MCF 10A (cell line): Measurements from ENCODE around the gene PDLIM4. TPM values are rescaled to one million over a fixed set of nuclear protein-coding genes. Genes with fewer than 3 reads are reported as not detected.

Experiments used
- BruUV-seq: library from RNA; stranded (reverse); fragments of 400-500 nt; replicated peaks from 2 replicates; lab custom pipeline; 2021; lab: Mats Ljungman, UMichigan
- CTCF ChIA-PET: fragments of 300-600 bp; sonication (Branson Sonifier 250); formaldehyde crosslinking; extraction: SDS; loops from one replicate; lab custom pipeline; 2021; ENCODE audit warnings: antibody characterized with exemption, inconsistent platforms; lab: Yijun Ruan, JAX
- POLR2A ChIA-PET: fragments of 300-600, 350-650 bp; sonication (Branson Sonifier 250); formaldehyde crosslinking; extraction: SDS; loops from one replicate; lab custom pipeline; 2020; ENCODE audit warnings: antibody characterized with exemption, inconsistent platforms; lab: Yijun Ruan, JAX
- DNase-seq: peaks from one replicate; pipeline ENCODE4 v3.0.0-alpha.2; 2018; ENCODE audit not compliant: unreplicated experiment
- H3K27ac Mint-ChIP-seq: one replicate; pipeline ENCODE4 v1.8.0; 2022; ENCODE audit warnings: mild to moderate bottlenecking, low read depth, mixed read lengths; ENCODE audit not compliant: unreplicated experiment
- H3K27me3 Mint-ChIP-seq: one replicate; pipeline ENCODE4 v1.8.0; 2022; ENCODE audit warnings: mixed read lengths; ENCODE audit not compliant: insufficient read depth, unreplicated experiment
- H3K36me3 Mint-ChIP-seq: one replicate; pipeline ENCODE4 v1.8.0; 2022; ENCODE audit warnings: mild to moderate bottlenecking, moderate library complexity, mixed read lengths; ENCODE audit not compliant: insufficient read depth, unreplicated experiment
- H3K4me1 Mint-ChIP-seq: one replicate; pipeline ENCODE4 v1.8.0; 2022; ENCODE audit warnings: mixed read lengths; ENCODE audit not compliant: insufficient read depth, unreplicated experiment
- H3K4me3 Mint-ChIP-seq: one replicate; pipeline ENCODE4 v1.8.0; 2022; ENCODE audit warnings: mild to moderate bottlenecking, moderate library complexity, mixed read lengths; ENCODE audit not compliant: unreplicated experiment
- H3K9me3 Mint-ChIP-seq: one replicate; pipeline ENCODE4 v1.8.0; 2022; ENCODE audit warnings: mixed read lengths; ENCODE audit not compliant: unreplicated experiment
- CTCF ChIP-seq: fragments of 200-600 bp; IDR thresholded peaks from one replicate; pipeline ENCODE4 v1.8.0; 2022; ENCODE audit warnings: antibody characterized with exemption, mild to moderate bottlenecking; ENCODE audit not compliant: unreplicated experiment
- intact Hi-C: fragments of 100-400 bp; cut with micrococcal nuclease; formaldehyde crosslinking; loops from 2 replicates; pipeline ENCODE4 v1.14.1; 2022
- total RNA-seq: library from RNA; stranded (reverse); gene quantifications from 2 replicates; pipeline ENCODE4 v1.2.3, GENCODE V29; 2022

Gene PDLIM4
- total RNA-seq, 1 experiment from 2014 or later = 101 TPM

GRCh38 chr5:132301344-132302271 is 44.1 kb downstream of the PDLIM4 start:
- no peak for TF ChIP-seq CTCF
- Mint-ChIP-seq H3K36me3 (peaks cover 18% of the 10 kb centered on the region), H3K27me3 (no peaks in the 10 kb centered on the region), H3K27ac (no peak overlapping the region), H3K4me3 (no peak overlapping the region), H3K4me1 (peaks cover 57% of the 10 kb centered on the region), H3K9me3 (peaks cover 10% of the 10 kb centered on the region)
- CTCF ChIA-PET = interaction anchor here (0.6 to 3.6 kb wide), 3 partner anchors 9 to 144 kb away, joined by 3 to 25 read pairs (median 23); partner anchors contain the start of gene SLC22A4
- no peak for DNase-seq
- no TSS peak for BruUV-seq
- POLR2A ChIA-PET = interaction anchor here (0.7 to 3.3 kb wide), 4 partner anchors 8 to 69 kb away, joined by 3 to 15 read pairs (median 4); partner anchors contain the start of genes SLC22A4 and SLC22A5
- intact Hi-C loops = no loop called here

- peaks cover 15% of the 10 kb centered on the region for H3K36me3 Mint-ChIP-seq
- H3K4me1 Mint-ChIP-seq = peaks cover 49% of the 10 kb centered on the region
- intact Hi-C loops = no loop called here
- peaks cover 10% of the 10 kb centered on the region for H3K9me3 Mint-ChIP-seq
- DNase-seq = no peak
- no TSS peak for BruUV-seq
- no peak for TF ChIP-seq CTCF
- H3K4me3 Mint-ChIP-seq = no peak overlapping the region
- no peaks in the 10 kb centered on the region for H3K27me3 Mint-ChIP-seq
- ChIA-PET POLR2A (interaction anchor here (0.7 to 3.3 kb wide), 5 partner anchors 9 to 67 kb away, joined by 3 to 15 read pairs (median 4); partner anchors contain the start of genes SLC22A4 and SLC22A5), CTCF (interaction anchor here (1.6 to 3.6 kb wide), 3 partner anchors 9 to 64 kb away, joined by 6 to 25 read pairs (median 23); partner anchors contain the start of gene SLC22A4)
- H3K27ac Mint-ChIP-seq = no peak overlapping the region
These were observed 44.9 kb downstream of the PDLIM4 start for GRCh38 chr5:132302413-132302812.

- POLR2A ChIA-PET = interaction anchor here (1.6 to 3.3 kb wide), 7 partner anchors 8 to 66 kb away, joined by 3 to 15 read pairs (median 6); partner anchors contain the start of genes SLC22A4 and SLC22A5
- no TSS peak for BruUV-seq
- intact Hi-C loops = no loop called here
- TF ChIP-seq CTCF = no peak
- no peaks in the 10 kb centered on the region for H3K27me3 Mint-ChIP-seq
- peaks cover 13% of the 10 kb centered on the region for H3K36me3 Mint-ChIP-seq
- no peak overlapping the region for H3K4me3 Mint-ChIP-seq
- H3K4me1 Mint-ChIP-seq = peaks cover 42% of the 10 kb centered on the region
- peaks cover 10% of the 10 kb centered on the region for H3K9me3 Mint-ChIP-seq
- CTCF ChIA-PET = interaction anchor here (0.6 to 3.6 kb wide), 9 partner anchors 11 to 194 kb away, joined by 3 to 25 read pairs (median 3); partner anchors contain the start of gene SLC22A4
- DNase-seq = no peak
- peak overlapping the region; percentile 68 for H3K27ac Mint-ChIP-seq
These were observed 46.1 kb downstream of the PDLIM4 start for GRCh38 chr5:132303589-132303988.

GRCh38 chr5:132305420-132305819 is 47.9 kb downstream of the PDLIM4 start:
- Mint-ChIP-seq H3K27me3 (no peaks in the 10 kb centered on the region), H3K4me3 (no peak overlapping the region), H3K36me3 (peaks cover 11% of the 10 kb centered on the region), H3K27ac (no peak overlapping the region), H3K4me1 (peaks cover 29% of the 10 kb centered on the region), H3K9me3 (peaks cover 10% of the 10 kb centered on the region)
- CTCF ChIA-PET = interaction anchor here (0.7 kb wide), 1 partner anchor 33 kb away, joined by 4 read pairs; no protein-coding TSS in a partner anchor
- no TSS peak for BruUV-seq
- no peak for TF ChIP-seq CTCF
- intact Hi-C loops = no loop called here
- POLR2A ChIA-PET = no interaction called here
- no peak for DNase-seq
